ENCODE data around the gene SEC14L1.

SEC14L1 gene

GRCh38 chr17:77209330-77209748 is 68.6 kb downstream of the SEC14L1 start:
- Histone ChIP-seq H3K4me1 (ENCODE audit: control insufficient read depth, insufficient read depth, low read length) (0 out of 2 replicates have a peak, but pooled peaks cover 2% of the 10 kb centered on the region), H3K4me3 (ENCODE audit: low read depth, low read length) (no peak overlapping the region), H3K36me3 (ENCODE audit: control insufficient read depth in 2 of 2, insufficient read depth in 1 of 2, low read length in 2 of 2) (peaks cover 19 to 94% of the 10 kb centered on the region in 2 experiments; a peak in 2 of 3 replicates), H3K27ac (ENCODE audit: extremely low read depth, low read depth, low read length) (no peak overlapping the region), H3K9me3 (ENCODE audit: control insufficient read depth, insufficient read depth, low read depth, low read length) (no peaks in the 10 kb centered on the region)
- no peak for TF ChIP-seq KLF7 (tag by site-specific recombination; IDR thresholded peaks at IDR 0.05; ENCODE audit: borderline replicate concordance)
- no peak for TF ChIP-seq ZSCAN16 (tag by site-specific recombination; IDR thresholded peaks at IDR 0.05)
- TF ChIP-seq ZNF280D (tag by site-specific recombination; IDR thresholded peaks at IDR 0.05) = no peak
- TF ChIP-seq ZNF747 (tag by site-specific recombination; IDR thresholded peaks at IDR 0.05) = no peak
- no peak for TF ChIP-seq ELK4 (IDR thresholded peaks at IDR 0.05; ENCODE audit: borderline replicate concordance, low read depth, low read length)
- TF ChIP-seq ZNF112 (tag by site-specific recombination; IDR thresholded peaks at IDR 0.05) = no peak
- TF ChIP-seq ZNF211 (tag by site-specific recombination; IDR thresholded peaks at IDR 0.05; ENCODE audit: low read depth) = no peak
- TF ChIP-seq ZNF514 (tag by site-specific recombination; IDR thresholded peaks at IDR 0.05) = no peak
- no peak for TF ChIP-seq ZNF114 (tag by site-specific recombination; IDR thresholded peaks at IDR 0.05)
- no peak for TF ChIP-seq ZNF23 (tag by site-specific recombination; IDR thresholded peaks at IDR 0.05; ENCODE audit: borderline replicate concordance)
- ChIA-PET CTCF (interaction anchor here (0.6 to 2.1 kb wide), 2 partner anchors 121 to 536 kb away, joined by 3 to 8 read pairs; no protein-coding TSS in a partner anchor), POLR2A (no interaction called here)

- ChIA-PET POLR2A (no interaction called here), CTCF (interaction anchor here (0.6 to 1.1 kb wide), 2 partner anchors 274 to 342 kb away, joined by 3 read pairs; partner anchors contain the start of gene MGAT5B)
- Histone ChIP-seq H3K36me3 (ENCODE audit: control insufficient read depth in 2 of 2, insufficient read depth in 1 of 2, low read length in 2 of 2) (peaks cover 19 to 92% of the 10 kb centered on the region in 2 experiments; a peak in 2 of 3 replicates), H3K9me3 (ENCODE audit: control insufficient read depth, insufficient read depth, low read depth, low read length) (no peaks in the 10 kb centered on the region), H3K27ac (ENCODE audit: extremely low read depth, low read depth, low read length) (no peak overlapping the region), H3K4me3 (ENCODE audit: low read depth, low read length) (no peak overlapping the region), H3K4me1 (ENCODE audit: control insufficient read depth, insufficient read depth, low read length) (0 out of 2 replicates have a peak, but pooled peaks cover 2% of the 10 kb centered on the region)
- no peak for TF ChIP-seq ZNF707 (tag by site-specific recombination; IDR thresholded peaks at IDR 0.05)
- TF ChIP-seq ZNF530 (tag by site-specific recombination; IDR thresholded peaks at IDR 0.05; ENCODE audit: low read depth) = no peak
- TF ChIP-seq OSR2 (tag by site-specific recombination; IDR thresholded peaks at IDR 0.05) = no peak
- no peak for TF ChIP-seq ZNF510 (tag by site-specific recombination; IDR thresholded peaks at IDR 0.05; ENCODE audit: insufficient replicate concordance)
- no peak for TF ChIP-seq ZNF239 (tag by site-specific recombination; IDR thresholded peaks at IDR 0.05)
- no peak for TF ChIP-seq ZNF37A (tag by site-specific recombination; IDR thresholded peaks at IDR 0.05)
- TF ChIP-seq ZNF561 (tag by site-specific recombination; IDR thresholded peaks at IDR 0.05; ENCODE audit: borderline replicate concordance) = no peak
- TF ChIP-seq ZNF404 (tag by site-specific recombination; IDR thresholded peaks at IDR 0.05) = no peak
- no peak for TF ChIP-seq REPIN1 (tag by site-specific recombination; IDR thresholded peaks at IDR 0.05; ENCODE audit: low read depth)
- TF ChIP-seq ZNF155 (tag by site-specific recombination; IDR thresholded peaks at IDR 0.05) = no peak
- TF ChIP-seq ZNF132 (tag by site-specific recombination; IDR thresholded peaks at IDR 0.05; ENCODE audit: borderline replicate concordance) = no peak
These were observed 69.6 kb downstream of the SEC14L1 start for GRCh38 chr17:77210331-77210730.
